ENCODE results near the gene DIP2C. TPM values are rescaled to one million over a fixed set of nuclear protein-coding genes. Genes with fewer than 3 reads are reported as not detected.

DIP2C gene
- polyA plus RNA-seq, 1 of the 3 experiments (the other 2 are of a cell fraction): 8.7 TPM

- 95% methylated on average over 11 of the region's 16 CpGs for WGBS (ENCODE audit: low lambda C conversion rate)
- Histone ChIP-seq H3K4me3 (ENCODE audit: low read depth in 2 of 2, low read length in 1 of 2) (no peak overlapping the region), H2AFZ (ENCODE audit: low read depth) (no peak overlapping the region), H4K20me1 (ENCODE audit: insufficient read depth) (peaks cover 49% of the 10 kb centered on the region), H3K9ac (no peak overlapping the region), H3K4me2 (no peak overlapping the region), H3K9me2 (no peaks in the 10 kb centered on the region), H3K9me3 (no peaks in the 10 kb centered on the region), H3K4me1 (ENCODE audit: control insufficient read depth in 1 of 2, insufficient read depth in 2 of 2, low read depth in 1 of 2, low read length in 1 of 2) (peaks cover 0 to 39% of the 10 kb centered on the region in 2 experiments; a peak in 1 of 4 replicates), H3K27ac (ENCODE audit: low read depth in 2 of 2, low read length in 1 of 2) (no peak overlapping the region), H3F3A (replicated peaks; ENCODE audit: insufficient read depth) (no peaks in the 10 kb centered on the region), H3K36me3 (replicated peaks in 1 of 2; ENCODE audit: control insufficient read depth in 1 of 2, insufficient read depth in 2 of 2, low read length in 1 of 2) (no peaks in the 10 kb centered on the region), H3K79me2 (ENCODE audit: insufficient read depth) (peaks cover 62% of the 10 kb centered on the region), H3K27me3 (ENCODE audit: insufficient read depth) (no peaks in the 10 kb centered on the region)
- ChIA-PET CTCF (no interaction called here), POLR2A (no interaction called here)
- TF ChIP-seq TCF12 (IDR thresholded peaks at IDR 0.05) (no peak), GABPA (IDR thresholded peaks at IDR 0.05; ENCODE audit: low read depth) (no peak), CHD2 (IDR thresholded peaks at IDR 0.05; ENCODE audit: low read length, partially characterized antibody) (no peak), RFX5 (IDR thresholded peaks at IDR 0.05; ENCODE audit: low read length) (no peak), USF1 (IDR thresholded peaks at IDR 0.05; ENCODE audit: borderline replicate concordance, low read depth) (no peak), FOXM1 (IDR thresholded peaks at IDR 0.05; ENCODE audit: low read depth) (no peak), MXI1 (IDR thresholded peaks at IDR 0.05; ENCODE audit: low read depth, low read length) (no peak), NFIC (IDR thresholded peaks at IDR 0.05; ENCODE audit: borderline replicate concordance) (no peak), FOSL2 (IDR thresholded peaks at IDR 0.05; ENCODE audit: borderline replicate concordance, low read depth) (no peak), YY1 (IDR thresholded peaks at IDR 0.05; ENCODE audit: low read depth) (no peak), GATA2 (CRISPR knock-in tag; IDR thresholded peaks at IDR 0.05) (no peak), FOXJ3 (CRISPR knock-in tag; IDR thresholded peaks at IDR 0.05) (no peak), EZH2phosphoT487 (IDR thresholded peaks at IDR 0.05; ENCODE audit: borderline replicate concordance, low read depth) (no peak), RXRA (IDR thresholded peaks at IDR 0.05; ENCODE audit: borderline replicate concordance, low read depth) (no peak), RCOR1 (IDR thresholded peaks at IDR 0.05; ENCODE audit: low read length) (no peak)
- DNase-seq: no peak
These were observed 199.2 kb downstream of the DIP2C start for GRCh38 chr10:490256-490655.

GRCh38 chr10:489330-489729, 200.1 kb downstream of the DIP2C start:
- Histone ChIP-seq H4K20me1 (ENCODE audit: insufficient read depth) (peaks cover 46% of the 10 kb centered on the region), H3K27me3 (ENCODE audit: insufficient read depth) (no peaks in the 10 kb centered on the region)
- CTCF ChIA-PET: interaction anchor here (0.8 to 1.9 kb wide), 2 partner anchors 17 to 300 kb away, joined by 3 to 8 read pairs; no protein-coding TSS in a partner anchor
- TF ChIP-seq NFIC (IDR thresholded peaks at IDR 0.05; ENCODE audit: borderline replicate concordance) (no peak), USF1 (IDR thresholded peaks at IDR 0.05; ENCODE audit: borderline replicate concordance, low read depth) (no peak), JUND (IDR thresholded peaks at IDR 0.05) (no peak), TEAD4 (IDR thresholded peaks at IDR 0.05; ENCODE audit: borderline replicate concordance, insufficient read depth) (no peak), FOXJ3 (CRISPR knock-in tag; IDR thresholded peaks at IDR 0.05) (no peak), GABPA (IDR thresholded peaks at IDR 0.05; ENCODE audit: low read depth) (no peak), REST (IDR thresholded peaks at IDR 0.05; ENCODE audit: low read depth, low read length) (no peak), EZH2phosphoT487 (IDR thresholded peaks at IDR 0.05; ENCODE audit: borderline replicate concordance, low read depth) (no peak), SMC3 (IDR thresholded peaks at IDR 0.05; ENCODE audit: low read depth, low read length) (no peak), RCOR1 (IDR thresholded peaks at IDR 0.05; ENCODE audit: low read length) (no peak), MEF2A (IDR thresholded peaks at IDR 0.05; ENCODE audit: borderline replicate concordance, low read depth) (no peak), ELF1 (IDR thresholded peaks at IDR 0.05) (no peak), NRF1 (IDR thresholded peaks at IDR 0.05; ENCODE audit: low read depth, low read length) (no peak), RAD21 (IDR thresholded peaks at IDR 0.05; ENCODE audit: low read length) (no peak), CTCF (IDR thresholded peaks at IDR 0.05) (no peak)

More at GRCh38 chr10:489330-489729, 200.1 kb downstream of the DIP2C start:
- no peak overlapping the region for H2AFZ ChIP-seq (ENCODE audit: low read depth)
- peaks cover 54% of the 10 kb centered on the region for H3K79me2 ChIP-seq (ENCODE audit: insufficient read depth)
- no peak for DNase-seq
- POLR2A ChIA-PET: no interaction called here
- H3K27ac ChIP-seq (ENCODE audit: low read depth in 2 of 2, low read length in 1 of 2): no peak overlapping the region
- H3F3A ChIP-seq (replicated peaks; ENCODE audit: insufficient read depth): no peaks in the 10 kb centered on the region
- no peaks in the 10 kb centered on the region for H3K9me2 ChIP-seq
- H3K9ac ChIP-seq: no peak overlapping the region
- no peak overlapping the region for H3K4me3 ChIP-seq (ENCODE audit: low read depth in 2 of 2, low read length in 1 of 2)
- H3K4me1 ChIP-seq (ENCODE audit: control insufficient read depth in 1 of 2, insufficient read depth in 2 of 2, low read depth in 1 of 2, low read length in 1 of 2): peaks cover 0 to 39% of the 10 kb centered on the region in 2 experiments; a peak in 1 of 4 replicates
- no peaks in the 10 kb centered on the region for H3K36me3 ChIP-seq (replicated peaks in 1 of 2; ENCODE audit: control insufficient read depth in 1 of 2, insufficient read depth in 2 of 2, low read length in 1 of 2)
- H3K9me3 ChIP-seq: no peaks in the 10 kb centered on the region
- H3K4me2 ChIP-seq: no peak overlapping the region
- WGBS (ENCODE audit: low lambda C conversion rate): 98% methylated on average over 11 of the region's 11 CpGs
